ENCODE data around the gene ARHGAP45. TPM values are rescaled to one million over a fixed set of nuclear protein-coding genes. Genes with fewer than 3 reads are reported as not detected.
A peak's percentile ranks its signal among the peaks of the same experiment; 100 is the strongest.

Gene ARHGAP45
- polyA plus RNA-seq, 2 of the 4 experiments (the other 2 are of a cell fraction): 1.2 to 1.9 TPM

- no peaks in the 10 kb centered on the region for H3K9me3 ChIP-seq
- TF ChIP-seq FOSL2 (IDR thresholded peaks at IDR 0.05) (no peak), FOSL2 (CRISPR knock-in tag; IDR thresholded peaks at IDR 0.05) (no peak), ZSCAN20 (CRISPR knock-in tag; IDR thresholded peaks at IDR 0.05) (no peak), EP300 (IDR thresholded peaks at IDR 0.05) (no peak), EHMT2 (IDR thresholded peaks at IDR 0.05; ENCODE audit: low read depth) (no peak), CBX8 (IDR thresholded peaks at IDR 0.05) (no peak), POLR2A (IDR thresholded peaks at IDR 0.05; ENCODE audit: low read length) (no peak), MAZ (IDR thresholded peaks at IDR 0.05; ENCODE audit: borderline replicate concordance, low read depth, low read length) (no peak), HOXB13 (CRISPR knock-in tag; IDR thresholded peaks at IDR 0.05; ENCODE audit: low read depth) (no peak), MYC (IDR thresholded peaks at IDR 0.05; ENCODE audit: borderline replicate concordance, low read length) (no peak), TP53 (CRISPR knock-in tag; IDR thresholded peaks at IDR 0.05) (no peak), HEYL (CRISPR knock-in tag; IDR thresholded peaks at IDR 0.05) (no peak), RARB (CRISPR knock-in tag; IDR thresholded peaks at IDR 0.05) (no peak), PHF8 (IDR thresholded peaks at IDR 0.05; ENCODE audit: borderline replicate concordance, low read depth) (no peak), USF2 (IDR thresholded peaks at IDR 0.05) (no peak), NPAS2 (CRISPR knock-in tag; IDR thresholded peaks at IDR 0.05; ENCODE audit: borderline replicate concordance) (no peak)
- no peak overlapping the region for H3K27ac ChIP-seq
- POLR2A ChIA-PET: interaction anchor here (0.7 to 1.0 kb wide), 2 partner anchors 33 to 44 kb away, joined by 3 read pairs; no protein-coding TSS in a partner anchor
- no peak for DNase-seq (ENCODE audit: low read depth in 1 of 2, low spot score in 1 of 2)
- CTCF ChIA-PET: interaction anchor here (0.7 to 4.5 kb wide), 4 partner anchors 9 to 71 kb away, joined by 3 to 29 read pairs (median 8); no protein-coding TSS in a partner anchor
- peaks cover 9% of the 10 kb centered on the region; the same call in 2 of the 3 replicates for H3K4me1 ChIP-seq
- no peak for FAIRE-seq
- no peak for ATAC-seq
- 94% methylated on average over 27 of the region's 63 CpGs for WGBS (ENCODE audit: missing lambda C conversion rate)
- no peak overlapping the region for H3K4me3 ChIP-seq
- H3K4me2 ChIP-seq: no peak overlapping the region
Measured at GRCh38 chr19:1122021-1122971, 55.3 kb downstream of the ARHGAP45 start.

DNA sequence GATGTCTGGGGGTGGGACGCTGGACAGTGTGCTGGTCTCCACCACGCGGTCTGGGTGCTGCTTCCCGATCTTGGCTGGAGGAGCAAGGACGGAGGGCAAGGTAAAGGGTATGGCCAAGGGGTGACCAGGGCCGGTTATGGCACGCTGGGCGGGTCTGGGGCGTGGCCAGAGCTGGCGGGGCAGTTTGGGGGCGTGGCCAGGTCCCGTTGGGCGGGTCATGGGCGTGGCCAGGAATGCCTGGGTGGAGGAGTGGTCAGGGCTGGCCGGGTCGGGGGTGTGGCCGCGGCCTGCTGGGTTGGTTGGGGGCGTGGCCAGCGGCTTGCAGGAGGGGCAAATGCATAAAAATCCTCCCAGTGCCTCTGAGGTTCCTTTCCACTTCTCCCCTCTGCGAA is 56.0 kb downstream of the ARHGAP45 start:
- FAIRE-seq: no peak
- H3K4me2 ChIP-seq: no peak overlapping the region
- 2% methylated on average over 9 of the region's 21 CpGs for WGBS (ENCODE audit: missing lambda C conversion rate)
- no peak overlapping the region for H3K4me3 ChIP-seq
- peak; percentile 38 to 82; a peak in 4 of 6 replicates for ATAC-seq
- ChIA-PET CTCF (interaction anchor here (0.7 to 4.5 kb wide), 4 partner anchors 8 to 70 kb away, joined by 3 to 29 read pairs (median 8); no protein-coding TSS in a partner anchor), POLR2A (interaction anchor here (0.7 to 1.0 kb wide), 2 partner anchors 33 to 44 kb away, joined by 3 read pairs; no protein-coding TSS in a partner anchor)
- TF ChIP-seq PBX3 (IDR thresholded peaks at IDR 0.05): peak; percentile 84; the same call in 1 of the 2 replicates
- no peak for TF ChIP-seq ELK1 (IDR thresholded peaks at IDR 0.05; ENCODE audit: low read depth, low read length)
- no peak for TF ChIP-seq ESRRA (IDR thresholded peaks at IDR 0.05; ENCODE audit: borderline replicate concordance, low read length)
- TF ChIP-seq HOXB5 (CRISPR knock-in tag; IDR thresholded peaks at IDR 0.05): no peak
- no peak for TF ChIP-seq FOSL2 (IDR thresholded peaks at IDR 0.05)
- no peak for TF ChIP-seq FOSL2 (CRISPR knock-in tag; IDR thresholded peaks at IDR 0.05)
- TF ChIP-seq USF2 (IDR thresholded peaks at IDR 0.05): no peak
- no peak for TF ChIP-seq E2F6 (IDR thresholded peaks at IDR 0.05; ENCODE audit: borderline replicate concordance, low read depth)
- H3K27ac ChIP-seq: no peak overlapping the region
- DNase-seq (ENCODE audit: low read depth in 1 of 2, low spot score in 1 of 2): peak in 1 of 2 experiments; percentile 84
- H3K4me1 ChIP-seq: peaks cover 9% of the 10 kb centered on the region; the same call in 2 of the 3 replicates
- no peaks in the 10 kb centered on the region for H3K9me3 ChIP-seq

Data from A549 (cell line).